Peyer's patch (tissue), 4 donors: ENCODE results near the gene YIPF4.

ENCODE experiments used
- CTCF ChIP-seq, 6 experiments: fragments of 450-650 bp in 4 of 6; fragments of 200-600 bp in 2 of 6; sonication (generic) in 1 of 6; IDR thresholded peaks; one replicate each; pipeline ENCODE4 v1.5.1; 2017 to 2019; ENCODE audit warnings: antibody characterized with exemption in 6 of 6, mild to moderate bottlenecking in 3 of 6, moderate library complexity in 1 of 6
- POLR2A ChIP-seq, 2 donors: fragments of 450-650 bp; IDR thresholded peaks; one replicate each; pipeline ENCODE4 v1.5.1; 2017; ENCODE audit warnings: antibody characterized with exemption in 2 of 2, mild to moderate bottlenecking in 2 of 2, moderate library complexity in 2 of 2

- TF ChIP-seq CTCF (IDR thresholded peaks at IDR 0.05) (no peak), POLR2A (IDR thresholded peaks at IDR 0.05) (no peak)
Measured at GRCh38 chr2:32358111-32358482, 80.4 kb downstream of the YIPF4 start.
